Panc1 (cell line): ENCODE results near the gene SNX9. TPM values are rescaled to one million over a fixed set of nuclear protein-coding genes. Genes with fewer than 3 reads are reported as not detected.
A peak's percentile ranks its signal among the peaks of the same experiment; 100 is the strongest.

Source experiments
- ATAC-seq: fragments of 200-7000 bp; cut with Tn5 transposase; 2 replicates; pipeline ENCODE4 v1.9.1; 2020; ENCODE audit warnings: mild to moderate bottlenecking, moderate library complexity
- BruUV-seq: library from RNA; stranded (reverse); fragments of 400-500 nt; replicated peaks from 2 replicates; lab custom pipeline; 2021; lab: Mats Ljungman, UMichigan
- CTCF ChIA-PET: fragments of 300-600 bp; sonication (Branson Sonifier 250); formaldehyde crosslinking; loops from one replicate; lab custom pipeline; 2022; ENCODE audit warnings: antibody characterized with exemption; lab: Charles Lee
- POLR2A ChIA-PET: fragments of 300-600 bp; sonication (Branson Sonifier 250); formaldehyde crosslinking; loops from one replicate; lab custom pipeline; 2022; ENCODE audit warnings: antibody characterized with exemption; lab: Charles Lee
- DNase-seq: peaks from one replicate; pipeline ENCODE4 v3.0.0-alpha.2; 2010; ENCODE audit warnings: low read depth, low spot score
- H3K27ac ChIP-seq: 2 replicates; pipeline ENCODE4 v1.5.1; 2011; ENCODE audit warnings: mild to moderate bottlenecking, low read length, inconsistent platforms
- H3K27me3 ChIP-seq: fragments of 200-500 bp; sonication (Bioruptor generic); 2 replicates; pipeline ENCODE4 v1.6.0; 2014; ENCODE audit warnings: low read length, inconsistent platforms; ENCODE audit not compliant: control insufficient read depth, insufficient read depth
- H3K36me3 ChIP-seq: fragments of 200-500 bp; sonication (Bioruptor generic); 2 replicates; pipeline ENCODE4 v1.5.1; 2014; ENCODE audit warnings: inconsistent platforms, mild to moderate bottlenecking, low read length, moderate library complexity; ENCODE audit not compliant: control insufficient read depth, insufficient read depth
- H3K4me1 ChIP-seq: 2 replicates; pipeline ENCODE4 v1.5.1; 2011; ENCODE audit warnings: inconsistent platforms, mild to moderate bottlenecking, low read length, moderate library complexity; ENCODE audit not compliant: control insufficient read depth, insufficient read depth
- H3K4me3 ChIP-seq, 2 experiments: 2 replicates each; pipeline ENCODE4 v1.5.1; 2011 to 2012; ENCODE audit warnings: low read depth in 2 of 2, low read length in 2 of 2, mild to moderate bottlenecking in 2 of 2, inconsistent platforms in 1 of 2, moderate library complexity in 1 of 2
- H3K9me3 ChIP-seq: fragments of 200-500 bp; sonication (Bioruptor generic); 2 replicates; pipeline ENCODE4 v1.5.1; 2014; ENCODE audit warnings: low read depth, mild to moderate bottlenecking, inconsistent platforms, low read length, moderate library complexity; ENCODE audit not compliant: control insufficient read depth, insufficient read depth
- CTCF ChIP-seq: fragments of 450-650 bp; IDR thresholded peaks from 2 replicates; pipeline ENCODE4 v1.5.1; 2017; ENCODE audit warnings: mild to moderate bottlenecking
- POLR2AphosphoS5 ChIP-seq: IDR thresholded peaks from 2 replicates; pipeline ENCODE4 v1.6.1; 2012; ENCODE audit warnings: mild to moderate bottlenecking, low read depth, low read length, moderate library complexity
- REST ChIP-seq, 2 experiments: IDR thresholded peaks; 2 replicates each; pipeline ENCODE4 v1.6.1; 2011 to 2012; ENCODE audit warnings: low read depth in 2 of 2, control low read depth in 1 of 2, low read length in 1 of 2, mild to moderate bottlenecking in 1 of 2, moderate library complexity in 1 of 2; ENCODE audit not compliant: insufficient read depth in 1 of 2
- SIN3A ChIP-seq: IDR thresholded peaks from 2 replicates; pipeline ENCODE4 v1.6.1; 2012; ENCODE audit warnings: low read depth, mild to moderate bottlenecking, low read length, moderate library complexity, borderline replicate concordance; ENCODE audit not compliant: insufficient read depth
- TCF7L2 ChIP-seq: IDR thresholded peaks from 2 replicates; pipeline ENCODE4 v1.6.1; 2011; ENCODE audit warnings: mild to moderate bottlenecking, low read depth, low read length, inconsistent platforms
- in situ Hi-C: cut with HindIII; loops from 2 replicates; pipeline ENCODE4 v1.10.0; 2016; ENCODE audit warnings: low sequenced_read_pairs, low pct_unique_long_range_greater_than_20kb
- intact Hi-C: fragments of 100-400 bp; cut with micrococcal nuclease; formaldehyde crosslinking; loops from one replicate; pipeline ENCODE4 v1.10.0; 2022; ENCODE audit not compliant: unreplicated experiment
- total RNA-seq: library from RNA; stranded (reverse); gene quantifications from one replicate; pipeline ENCODE4 v1.2.1, GENCODE V29; 2021; ENCODE audit not compliant: unreplicated experiment

SNX9 gene
- total RNA-seq, 1 experiment from 2014 or later = 46.0 TPM

GRCh38 chr6:157823528-157824370 is 703 bp downstream of the SNX9 start:
- Histone ChIP-seq H3K9me3 (no peaks in the 10 kb centered on the region), H3K36me3 (no peaks in the 10 kb centered on the region), H3K27ac (peak overlapping the region; percentile 72), H3K4me1 (peaks cover 9% of the 10 kb centered on the region), H3K4me3 (peak overlapping the region; percentile 68 to 71), H3K27me3 (no peaks in the 10 kb centered on the region)
- ChIA-PET CTCF (no interaction called here), POLR2A (no interaction called here)
- ATAC-seq (peak; percentile 40), DNase-seq (peak; percentile 60)
- in situ Hi-C loops = no loop called here
- intact Hi-C loops = loop anchor here (2.0 kb wide), 2 partner anchors 49 to 59 kb away; no protein-coding TSS in a partner anchor
- TF ChIP-seq TCF7L2 (no peak), CTCF (peak; percentile 7; the same call in 1 of the 2 replicates), POLR2AphosphoS5 (no peak; the same call in 1 of the 2 replicates)
- BruUV-seq = no TSS peak

GRCh38 chr6:157825243-157825904 is 2.3 kb downstream of the SNX9 start:
- intact Hi-C loops (loop anchor here (2.0 kb wide), 2 partner anchors 47 to 61 kb away; no protein-coding TSS in a partner anchor), in situ Hi-C loops (no loop called here)
- Histone ChIP-seq H3K27ac (peak overlapping the region; percentile 72), H3K4me3 (peak overlapping the region; percentile 68 to 71), H3K27me3 (no peaks in the 10 kb centered on the region), H3K4me1 (peaks cover 18% of the 10 kb centered on the region), H3K36me3 (no peaks in the 10 kb centered on the region), H3K9me3 (no peaks in the 10 kb centered on the region)
- ChIA-PET CTCF (no interaction called here), POLR2A (interaction anchor here (0.7 kb wide), 1 partner anchor 65 kb away, joined by 6 read pairs; no protein-coding TSS in a partner anchor)
- ATAC-seq = peak; percentile 41; the same call in 1 of the 2 replicates
- DNase-seq = peak; percentile 57
- TF ChIP-seq REST (IDR thresholded peaks at IDR 0.05; ENCODE audit: insufficient read depth in 1 of 2, low read depth in 2 of 2, low read length in 1 of 2) (no peak), CTCF (no peak), SIN3A (no peak), POLR2AphosphoS5 (no peak), TCF7L2 (no peak)
- no TSS peak for BruUV-seq
